CD4-positive, alpha-beta T cell treated with Interleukin-17A for 4 hours (primary cell): Measurements from ENCODE around the gene FOXD2.
"Not testable (repeated sequence)": the region's sequence is repeated elsewhere in the genome, so short reads cannot be mapped to it uniquely, and the experiment has no call there.

Source experiments
- DNase-seq: peaks from one replicate; pipeline ENCODE4 v3.0.0-alpha.2; 2020; ENCODE audit warnings: mixed read lengths

FOXD2 gene

GRCh38 chr1:47440599-47441081 lies 2.8 kb downstream of the FOXD2 start:
- no peak for DNase-seq

GRCh38 chr1:47441450-47442106 lies 3.7 kb downstream of the FOXD2 start:
- DNase-seq, result no peak

GRCh38 chr1:47442202-47442601 lies 4.4 kb downstream of the FOXD2 start:
- no peak for DNase-seq

- DNase-seq, result no peak
These were observed 5.1 kb downstream of the FOXD2 start for GRCh38 chr1:47442842-47443529.

GRCh38 chr1:47443530-47444296 lies 5.9 kb downstream of the FOXD2 start:
- no peak for DNase-seq

- DNase-seq, result no peak
These were observed 6.4 kb downstream of the FOXD2 start for GRCh38 chr1:47444297-47444561.

- peak; percentile 34 for DNase-seq
These were observed 7.0 kb downstream of the FOXD2 start for GRCh38 chr1:47444562-47445465.

GRCh38 chr1:47445823-47446550 lies 8.1 kb downstream of the FOXD2 start:
- no peak for DNase-seq

- DNase-seq, result no peak
These were observed 10.8 kb downstream of the FOXD2 start for GRCh38 chr1:47448462-47449222.

GRCh38 chr1:47449822-47450552 lies 12.1 kb downstream of the FOXD2 start:
- DNase-seq, result no peak

GRCh38 chr1:47450606-47451005 lies 12.8 kb downstream of the FOXD2 start:
- DNase-seq, result no peak

- DNase-seq, result no peak
These were observed 14.6 kb downstream of the FOXD2 start for GRCh38 chr1:47452426-47452825.

- not testable (repeated sequence) for DNase-seq
These were observed 16.1 kb downstream of the FOXD2 start for GRCh38 chr1:47453910-47454309.

GRCh38 chr1:47456250-47456649 lies 18.4 kb downstream of the FOXD2 start:
- DNase-seq, result no peak

- not testable (repeated sequence) for DNase-seq
These were observed 19.7 kb downstream of the FOXD2 start for GRCh38 chr1:47457547-47457946.

GRCh38 chr1:47459253-47459788 lies 21.5 kb downstream of the FOXD2 start:
- no peak for DNase-seq

GRCh38 chr1:47460040-47460439 lies 22.2 kb downstream of the FOXD2 start:
- no peak for DNase-seq

- DNase-seq, result no peak
These were observed 22.6 kb downstream of the FOXD2 start for GRCh38 chr1:47460456-47460855.

- no peak for DNase-seq
These were observed 27.8 kb downstream of the FOXD2 start for GRCh38 chr1:47465605-47466004.

- no peak for DNase-seq
These were observed 31.0 kb downstream of the FOXD2 start for GRCh38 chr1:47468709-47469389.
